MV-4-11 (cell line): ENCODE measurements around the gene HAP1.
A peak's percentile ranks its signal among the peaks of the same experiment; 100 is the strongest.

Source experiments
- DNase-seq: peaks from one replicate; lab custom pipeline; 2025; lab: John Stamatoyannopoulos, UW

HAP1 gene

DNA sequence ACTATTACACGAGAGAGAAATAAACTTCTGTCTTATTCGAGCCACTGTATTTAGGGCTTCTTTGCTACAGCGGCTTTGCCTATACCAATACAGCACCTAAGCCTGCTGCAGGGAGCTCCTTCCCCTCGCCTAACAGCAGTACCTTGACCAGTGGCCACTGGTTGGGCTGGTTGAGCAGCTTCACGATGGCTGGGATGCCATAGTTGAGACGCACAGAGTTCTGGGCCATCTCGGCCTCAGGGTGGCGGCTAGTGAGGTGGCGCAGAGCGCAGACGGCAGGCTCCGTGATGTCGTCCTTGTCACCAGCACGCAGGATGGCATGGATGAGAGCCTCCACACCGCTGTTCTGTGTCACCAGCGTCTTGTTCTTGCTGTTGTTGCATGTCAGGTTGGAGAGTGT is 28.4 kb upstream of the HAP1 start:
- no peak for DNase-seq

DNA sequence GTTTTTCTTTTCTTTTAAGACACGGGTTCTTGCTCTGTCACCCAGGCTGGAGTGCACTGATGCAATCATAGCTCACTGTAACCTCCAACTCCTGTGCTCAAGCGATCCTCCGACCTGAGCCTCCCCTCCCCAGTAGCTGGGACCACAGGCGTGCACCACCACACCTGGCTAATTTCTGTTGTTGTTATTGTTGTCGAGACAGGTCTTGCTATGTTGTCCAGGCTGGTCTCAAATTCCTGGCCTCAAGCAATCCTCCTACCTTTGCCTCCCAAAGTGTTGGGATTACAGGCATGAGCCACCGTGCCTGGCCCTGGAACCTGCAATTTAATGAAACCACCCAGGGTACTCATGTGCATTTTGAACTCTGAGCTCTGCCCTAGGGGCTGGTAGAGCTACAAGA is 27.9 kb upstream of the HAP1 start:
- DNase-seq = no peak

DNA sequence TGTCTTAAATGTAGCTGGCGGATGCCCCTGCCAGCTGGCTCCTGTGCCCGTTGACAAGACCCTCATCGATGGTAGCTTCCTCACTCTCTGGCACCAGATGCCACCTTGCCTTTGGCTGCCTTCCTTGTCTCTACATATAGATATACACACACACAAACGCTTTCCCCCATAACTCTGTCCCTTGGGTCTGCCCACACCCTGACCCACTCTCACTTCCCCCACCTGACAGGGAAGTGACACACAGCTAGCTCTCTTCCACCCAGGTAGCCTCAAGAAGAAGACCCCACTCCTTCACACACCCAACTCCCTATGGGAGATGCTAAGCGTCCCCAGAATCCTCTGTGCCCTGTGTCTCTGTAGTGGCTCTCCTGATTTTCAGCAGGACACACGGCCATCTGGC is 26.4 kb upstream of the HAP1 start:
- no peak for DNase-seq

DNA sequence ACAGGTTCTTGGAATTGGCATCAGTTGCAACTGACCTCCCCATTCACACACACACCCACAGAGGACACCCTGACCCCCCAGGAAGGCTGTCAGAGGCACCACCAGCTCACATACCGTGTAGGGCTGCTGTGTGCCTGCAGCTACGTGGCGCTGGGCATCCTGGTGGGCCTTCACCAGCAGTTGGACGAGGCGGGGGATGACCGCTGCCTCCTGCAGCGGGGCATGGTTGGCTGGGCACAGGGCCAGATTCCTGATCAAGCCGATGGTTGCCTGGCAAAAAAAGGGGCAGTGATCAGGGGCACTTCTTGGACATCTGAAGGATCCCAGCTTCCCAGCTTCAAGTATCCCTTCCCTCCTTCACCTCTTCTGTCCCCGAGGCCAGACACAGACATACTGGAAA is 24.2 kb upstream of the HAP1 start:
- no peak for DNase-seq

DNA sequence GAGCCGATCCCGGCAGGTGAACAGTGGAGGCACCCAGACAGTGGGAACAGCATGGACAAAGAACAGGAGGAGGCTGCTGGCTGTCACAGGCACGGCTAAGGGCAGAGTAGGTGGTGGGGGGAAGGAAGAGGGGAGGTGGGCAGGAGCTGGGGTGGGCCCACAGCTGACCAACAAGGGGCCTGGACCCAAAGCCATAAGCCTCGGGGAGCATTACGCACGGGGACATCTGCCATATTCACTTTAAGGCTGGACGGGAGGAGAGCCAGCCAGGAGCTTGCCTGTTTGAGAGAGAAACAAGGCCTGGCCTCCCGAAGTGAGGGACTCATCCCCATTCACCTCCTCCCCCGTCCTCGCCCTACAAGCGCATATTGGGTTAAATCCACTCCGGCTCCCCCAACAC is 19.6 kb upstream of the HAP1 start:
- DNase-seq = no peak

DNA sequence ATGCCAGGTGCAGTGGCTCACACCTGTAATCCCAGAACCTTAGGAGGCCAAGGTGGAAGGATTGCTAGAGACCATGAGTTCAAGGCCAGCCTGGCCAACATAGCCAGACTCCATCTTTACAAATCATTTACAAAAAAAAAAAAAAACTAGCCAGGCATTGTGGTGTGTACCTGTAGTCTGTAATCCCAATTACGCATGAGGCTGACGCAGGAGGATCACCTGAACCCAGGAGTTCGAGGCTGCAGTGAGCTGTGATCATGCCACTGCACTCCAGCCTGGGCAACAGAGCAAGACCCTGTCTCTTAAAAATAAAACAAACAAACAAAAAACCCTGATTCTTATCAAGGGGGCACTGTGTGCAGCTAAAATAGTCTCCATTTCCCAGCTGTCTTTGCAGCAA is 16.8 kb upstream of the HAP1 start:
- no peak for DNase-seq

DNA sequence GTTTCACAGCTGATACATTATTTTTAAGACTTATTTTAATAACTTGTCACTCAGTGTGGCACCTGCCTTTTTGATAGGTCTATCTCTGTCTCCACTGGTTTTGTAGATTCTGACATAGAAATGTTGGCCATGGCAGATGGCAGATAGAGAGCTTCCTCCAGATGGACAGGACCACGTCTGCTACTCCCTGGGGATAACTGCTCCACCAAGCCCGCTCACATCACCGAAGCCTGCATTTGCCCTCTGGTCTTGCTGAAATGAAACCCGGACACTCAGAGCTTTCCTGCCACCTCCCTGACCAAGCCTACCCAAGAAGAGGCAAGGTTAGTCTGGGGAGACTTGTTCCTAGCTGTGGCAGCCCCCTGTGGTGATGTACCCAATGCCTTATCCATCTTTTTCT is 16.4 kb upstream of the HAP1 start:
- DNase-seq = no peak

DNA sequence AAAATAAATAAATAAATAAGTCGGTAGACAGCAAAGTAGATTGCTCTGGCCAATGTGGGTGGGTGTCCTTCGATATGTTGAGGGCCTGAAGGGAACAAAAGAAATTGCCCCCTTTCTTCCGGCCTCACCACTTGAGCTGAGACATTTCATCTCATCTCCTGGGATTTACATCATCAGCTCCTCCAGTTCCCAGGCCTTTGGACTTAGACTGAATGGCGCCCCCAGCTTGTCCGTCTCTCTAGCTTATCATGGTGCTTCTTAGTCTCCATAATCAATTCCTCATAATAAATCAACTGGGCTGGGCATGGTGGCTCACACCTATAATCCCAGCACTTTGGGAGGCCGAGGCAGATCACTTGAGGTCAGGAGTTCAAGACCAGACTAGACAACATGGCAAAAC is 13.8 kb upstream of the HAP1 start:
- DNase-seq = no peak

DNA sequence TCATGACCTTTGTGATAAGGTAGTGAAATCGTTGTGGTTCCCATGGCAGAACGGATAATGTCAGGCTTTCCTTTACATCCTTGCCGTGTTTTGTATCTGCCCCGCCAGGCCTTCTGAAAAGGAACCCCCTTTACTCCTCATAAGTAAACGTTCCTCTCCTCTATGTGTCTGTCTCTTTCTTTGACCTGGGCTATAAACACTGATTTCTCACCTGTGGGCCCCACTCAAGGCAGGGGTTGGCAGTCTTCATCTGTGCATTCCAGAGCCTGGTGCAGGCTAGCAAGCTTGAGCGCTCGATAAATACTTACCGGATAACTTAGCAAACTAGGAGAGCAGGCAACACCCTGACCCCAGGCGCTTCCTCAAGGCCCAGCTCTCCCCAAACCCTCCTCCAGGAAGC is 7.3 kb upstream of the HAP1 start:
- no peak for DNase-seq

DNA sequence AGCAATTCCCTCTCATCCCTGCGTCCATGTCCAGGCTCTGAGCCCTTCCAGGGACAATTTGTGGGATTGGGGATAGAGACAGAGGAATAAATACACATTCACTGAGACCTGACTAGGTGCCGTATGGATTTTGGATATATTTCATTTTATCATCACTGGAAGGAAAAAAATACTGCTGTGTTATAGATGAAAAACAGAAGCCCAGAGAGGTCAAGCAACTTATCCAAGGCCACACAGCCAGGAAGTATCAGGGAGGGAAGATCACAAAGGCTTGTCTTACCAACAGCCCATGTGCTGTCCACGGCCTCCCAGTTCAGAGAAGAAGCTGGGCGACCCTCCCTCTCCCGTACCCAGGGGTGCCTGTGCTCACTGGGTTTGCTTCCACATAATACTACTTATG is 6.1 kb upstream of the HAP1 start:
- no peak for DNase-seq

DNA sequence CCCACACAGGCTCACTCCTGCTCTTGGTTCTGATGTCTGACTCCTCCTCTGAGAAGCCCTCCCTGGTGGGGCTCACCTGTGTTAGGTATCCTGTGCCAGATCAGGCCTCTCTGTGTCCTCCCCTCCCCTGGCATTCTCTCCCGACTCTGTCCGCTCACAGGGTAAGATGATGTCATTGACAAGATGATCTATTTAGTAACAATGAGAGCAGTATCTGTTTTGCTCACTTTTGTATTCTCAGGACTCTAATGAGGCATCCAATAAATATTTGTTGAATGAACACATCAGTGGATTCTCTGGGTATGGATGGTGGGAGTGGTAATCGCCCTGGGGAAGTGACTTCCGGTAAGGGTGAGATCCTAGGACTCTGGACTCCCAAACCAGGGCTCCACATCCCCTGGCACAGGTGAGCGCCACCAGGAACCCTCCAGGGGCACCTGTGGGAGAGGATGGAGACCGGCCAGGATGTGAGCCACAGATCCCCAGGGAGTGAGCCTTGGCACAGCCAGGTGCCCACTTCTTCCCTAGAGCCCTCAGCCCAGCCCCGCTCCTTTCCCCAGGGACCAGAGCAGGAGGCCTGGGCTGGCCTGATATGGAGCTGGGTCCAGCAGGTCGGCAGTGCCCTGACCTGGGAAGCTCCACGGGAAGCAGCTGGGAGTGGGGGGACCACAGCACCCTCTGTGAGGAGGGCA is 5.4 kb upstream of the HAP1 start:
- DNase-seq = no peak

DNA sequence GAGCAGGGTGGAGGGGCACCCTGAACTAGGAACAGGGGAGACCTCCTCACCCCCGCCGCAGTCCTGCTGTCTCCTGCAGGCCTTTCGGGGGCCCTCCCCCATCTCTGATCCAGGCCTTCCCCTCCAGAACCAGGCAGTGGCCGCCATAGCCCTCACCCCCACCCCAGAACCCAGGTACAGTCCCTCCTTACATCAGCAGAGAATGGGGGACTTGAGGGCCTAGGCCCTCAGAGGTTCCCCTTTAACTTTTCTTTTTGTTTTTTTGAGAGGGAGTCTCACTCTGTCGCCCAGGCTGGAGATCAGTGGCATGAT is 4.3 kb upstream of the HAP1 start:
- DNase-seq = no peak

DNA sequence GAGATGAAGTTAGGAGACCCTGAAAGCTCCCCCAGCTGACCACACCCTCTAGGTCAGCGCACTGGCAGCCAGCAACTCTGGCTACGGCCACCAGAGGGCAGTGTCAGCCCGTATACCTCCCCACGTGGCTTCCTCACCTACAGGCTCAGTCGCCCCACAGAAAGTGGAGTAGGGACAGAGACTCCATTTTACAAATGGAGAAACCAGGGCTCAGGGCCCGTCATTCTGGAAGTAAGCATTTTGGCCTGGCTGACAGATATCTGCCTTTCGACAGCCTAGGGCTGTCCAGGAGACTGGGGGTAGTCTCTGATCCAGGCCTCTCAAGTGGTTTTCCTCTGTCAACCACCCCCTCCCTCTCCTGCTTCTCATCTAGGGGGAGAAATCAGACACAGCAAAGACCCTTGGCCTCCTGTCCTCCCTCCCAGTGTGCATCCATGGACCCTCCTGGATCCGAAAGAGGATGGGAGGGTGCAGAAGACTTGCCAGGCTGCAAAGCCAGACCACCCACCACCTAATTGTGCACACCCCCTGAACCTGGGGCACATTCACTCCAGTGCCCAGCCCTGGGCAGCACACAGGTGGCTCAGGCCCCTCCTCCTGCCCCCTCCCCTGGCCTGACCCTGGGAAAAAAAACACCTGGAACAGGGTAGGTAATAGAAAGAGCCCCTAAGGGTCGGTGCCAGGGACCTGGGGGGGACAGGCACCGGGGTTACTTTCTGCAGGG is 3.8 kb upstream of the HAP1 start:
- peak; percentile 62 for DNase-seq

DNA sequence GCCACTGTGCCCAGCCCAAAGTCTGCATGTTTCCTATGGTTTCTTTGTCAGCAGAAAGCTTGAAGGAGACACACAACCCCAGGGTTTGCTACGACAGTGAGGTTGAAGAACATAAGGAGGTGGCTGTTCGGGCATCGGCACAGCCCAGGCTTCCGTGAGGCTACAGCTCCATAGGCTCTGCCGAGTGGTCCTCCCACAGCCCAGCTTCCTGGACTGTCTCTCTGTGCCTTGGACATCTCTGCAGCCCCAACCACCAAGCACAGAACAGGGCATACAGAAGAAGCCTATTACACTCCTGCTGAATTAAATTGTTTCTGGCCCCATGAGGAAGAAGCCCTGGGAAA is 3.2 kb upstream of the HAP1 start:
- DNase-seq = no peak

DNA sequence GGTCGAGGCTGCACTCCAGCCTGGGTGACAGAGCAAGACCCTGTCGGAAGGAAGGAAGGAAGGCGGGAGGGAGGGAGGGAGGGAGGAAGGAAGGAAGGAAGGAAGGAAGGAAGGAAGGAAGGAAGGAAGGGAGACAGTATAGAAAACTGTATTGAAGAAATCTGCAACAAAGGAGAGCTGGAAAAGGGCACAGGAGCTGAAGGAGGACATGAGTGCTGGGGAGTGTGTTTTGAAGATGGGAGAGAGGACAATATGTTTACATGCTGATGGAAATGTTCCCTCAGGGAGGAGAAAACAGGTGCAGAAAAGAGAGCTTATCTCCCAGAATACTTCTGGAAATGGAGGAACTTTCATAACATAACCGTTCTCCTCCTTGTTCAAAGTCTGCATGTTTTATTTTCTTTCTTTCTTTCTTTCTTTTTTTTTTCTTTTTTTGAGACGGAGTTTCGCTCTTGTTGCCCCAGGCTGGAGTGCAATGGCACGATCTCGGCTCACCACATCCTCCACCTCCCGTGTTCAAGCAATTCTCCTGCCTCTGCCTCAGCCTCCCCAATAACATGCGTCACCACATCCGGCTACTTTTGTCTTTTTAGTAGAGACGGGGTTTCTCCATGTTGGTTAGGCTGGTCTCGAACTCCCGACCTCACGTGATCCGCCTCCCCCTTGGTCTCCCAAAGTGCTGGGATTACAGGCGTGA is 2.7 kb upstream of the HAP1 start:
- DNase-seq = no peak

DNA sequence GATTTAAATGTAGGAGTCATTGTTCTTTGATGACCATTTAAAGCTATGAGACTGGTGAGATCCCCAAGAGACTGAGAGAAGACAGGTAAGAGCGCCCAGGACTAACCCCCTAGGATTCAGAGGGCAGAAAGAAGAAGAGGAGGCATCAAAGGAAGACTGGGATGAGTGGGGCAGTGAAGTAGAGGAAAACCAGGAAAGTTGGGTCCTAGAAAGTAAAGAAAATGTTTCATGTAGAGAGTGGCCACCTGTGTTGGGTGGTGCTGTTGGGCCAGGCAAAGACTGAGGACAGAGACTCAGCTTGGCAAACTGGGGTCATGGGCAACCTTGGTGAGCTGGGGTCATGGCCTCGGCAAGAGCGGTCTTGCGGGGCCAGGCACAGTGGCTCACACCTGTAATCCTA is 1.3 kb upstream of the HAP1 start:
- no peak for DNase-seq

DNA sequence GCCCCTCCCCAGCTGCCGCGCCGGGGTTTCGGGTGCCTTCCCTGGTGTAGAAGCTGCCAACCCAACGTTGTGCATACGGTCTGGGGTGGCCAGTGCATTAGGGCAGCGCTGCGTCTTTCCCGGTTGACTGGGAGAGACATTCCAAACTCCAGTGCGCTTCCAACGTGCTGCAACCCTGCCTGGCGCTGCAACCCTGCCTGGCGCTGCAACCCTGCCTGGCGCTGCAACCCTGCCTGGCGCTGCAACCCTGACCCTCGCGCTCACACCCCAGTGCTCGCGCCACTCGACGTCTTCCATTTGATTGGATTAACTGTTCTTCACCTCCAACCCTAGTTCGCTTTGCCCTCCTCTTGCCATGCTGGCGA is 488 bp upstream of the HAP1 start:
- DNase-seq = no peak

DNA sequence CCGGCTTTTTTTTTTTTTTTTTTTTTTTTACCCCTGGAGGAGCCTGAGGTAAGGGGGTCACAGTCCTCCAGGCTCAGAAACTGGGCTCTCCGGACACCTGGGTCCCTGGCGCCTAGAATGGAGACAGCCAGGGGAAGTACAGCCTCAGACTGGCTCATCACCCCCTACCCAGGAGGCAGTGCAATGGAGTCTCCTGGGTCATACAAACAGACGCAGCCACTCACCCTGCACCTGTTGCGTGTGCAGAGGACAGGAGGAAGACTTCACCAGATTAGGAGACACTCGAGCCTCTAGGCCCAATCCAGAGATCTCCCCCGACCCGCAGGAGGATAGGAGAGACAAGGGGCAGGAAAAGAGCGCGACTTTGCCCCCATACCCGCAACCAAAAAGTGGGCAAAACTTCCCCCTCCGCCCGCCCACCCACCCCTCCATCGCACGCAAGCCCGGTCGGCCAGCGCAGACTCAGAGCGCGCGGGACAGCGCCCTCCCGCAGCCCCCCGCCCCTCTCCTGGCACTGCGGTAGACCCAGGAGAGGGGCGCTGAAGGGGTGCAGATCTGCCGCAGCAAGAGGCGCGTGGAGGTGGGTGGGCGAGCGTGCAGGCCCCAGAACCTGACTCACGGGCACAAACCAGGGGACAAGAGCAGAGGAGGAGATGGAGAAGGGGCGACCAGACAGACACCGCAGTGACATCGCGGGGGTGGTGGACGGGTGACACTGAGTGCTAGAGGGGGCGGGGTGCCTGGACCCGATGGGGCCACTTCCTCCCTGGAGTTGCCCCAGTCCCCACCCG is 900 bp downstream of the HAP1 start:
- DNase-seq = no peak

DNA sequence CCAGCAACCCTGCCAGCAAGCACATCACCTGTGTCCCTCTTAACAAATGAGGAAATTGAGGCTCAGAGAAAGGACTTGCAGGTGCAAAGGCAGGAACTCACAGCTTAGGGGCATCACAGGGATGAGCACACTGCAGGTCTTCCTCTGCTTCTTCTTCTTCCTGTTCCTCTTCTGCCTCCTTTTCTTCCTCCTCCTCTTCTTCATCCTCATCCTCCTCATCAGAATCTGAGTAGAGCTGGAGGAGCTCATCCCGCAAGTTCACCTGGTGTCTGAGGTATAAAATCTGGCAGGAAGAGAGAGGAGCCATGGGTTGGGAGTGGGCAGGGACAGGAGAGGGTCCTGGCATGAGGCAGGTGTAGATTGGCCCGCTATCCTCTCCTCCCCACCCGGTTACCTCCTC is 2.6 kb downstream of the HAP1 start:
- DNase-seq = no peak

DNA sequence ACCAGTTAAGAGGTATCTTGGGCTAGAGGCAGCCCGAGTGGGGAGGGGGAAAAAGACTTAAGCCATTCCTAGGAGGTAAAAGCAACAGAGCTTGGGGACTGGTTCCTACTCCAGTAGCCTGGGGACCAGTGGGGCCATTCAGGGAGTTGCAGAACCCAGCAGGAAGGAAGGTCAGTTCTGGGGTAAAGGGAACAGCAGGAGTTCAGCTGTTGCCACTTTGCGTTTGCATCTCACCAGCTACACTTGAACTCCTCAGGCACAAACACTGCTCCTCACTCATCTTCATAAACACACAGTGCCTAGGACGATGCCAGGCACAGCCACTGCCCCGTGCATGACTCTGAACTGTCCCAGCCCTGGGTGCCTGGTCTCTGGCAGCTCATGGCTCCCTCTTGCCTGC is 4.0 kb downstream of the HAP1 start:
- DNase-seq = no peak

DNA sequence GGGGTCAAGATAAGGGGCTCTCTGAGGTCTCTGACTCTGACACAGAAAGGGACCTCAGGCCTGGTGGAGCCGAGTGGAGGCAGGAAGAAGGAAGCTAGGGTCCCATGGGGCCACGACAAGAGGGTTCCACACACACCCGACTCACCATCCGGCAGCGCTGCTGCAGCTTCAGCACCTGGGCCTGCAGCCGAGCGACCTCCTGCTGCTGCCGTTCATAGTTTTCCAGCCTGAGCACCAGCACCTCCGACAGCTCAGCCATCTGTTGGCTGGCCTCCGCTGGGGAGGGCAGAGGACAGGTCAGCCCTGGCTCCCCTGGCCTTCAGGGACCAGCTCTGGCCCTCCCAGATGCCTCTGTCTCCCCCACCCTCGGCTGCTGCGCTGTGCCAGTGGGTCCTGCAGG is 6.4 kb downstream of the HAP1 start:
- DNase-seq = no peak

DNA sequence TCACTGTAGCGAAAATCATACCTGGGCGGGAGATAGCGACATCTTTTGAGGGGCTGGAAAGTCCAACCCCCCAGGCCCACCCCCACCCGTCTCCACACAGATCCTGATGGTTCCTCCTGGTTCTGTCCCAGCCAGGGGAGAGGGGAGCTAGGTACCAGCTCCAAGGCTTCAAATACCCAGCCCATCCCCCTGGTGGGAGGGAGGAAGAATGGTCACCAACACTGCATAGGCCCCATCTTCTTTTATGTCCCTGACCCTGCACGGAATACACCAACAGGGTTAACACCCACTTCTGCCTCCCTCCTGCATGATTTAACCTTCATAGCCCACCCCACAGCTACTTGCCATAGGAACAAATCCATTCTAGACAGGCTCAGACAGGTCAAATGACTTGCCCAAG is 9.3 kb downstream of the HAP1 start:
- no peak for DNase-seq

DNA sequence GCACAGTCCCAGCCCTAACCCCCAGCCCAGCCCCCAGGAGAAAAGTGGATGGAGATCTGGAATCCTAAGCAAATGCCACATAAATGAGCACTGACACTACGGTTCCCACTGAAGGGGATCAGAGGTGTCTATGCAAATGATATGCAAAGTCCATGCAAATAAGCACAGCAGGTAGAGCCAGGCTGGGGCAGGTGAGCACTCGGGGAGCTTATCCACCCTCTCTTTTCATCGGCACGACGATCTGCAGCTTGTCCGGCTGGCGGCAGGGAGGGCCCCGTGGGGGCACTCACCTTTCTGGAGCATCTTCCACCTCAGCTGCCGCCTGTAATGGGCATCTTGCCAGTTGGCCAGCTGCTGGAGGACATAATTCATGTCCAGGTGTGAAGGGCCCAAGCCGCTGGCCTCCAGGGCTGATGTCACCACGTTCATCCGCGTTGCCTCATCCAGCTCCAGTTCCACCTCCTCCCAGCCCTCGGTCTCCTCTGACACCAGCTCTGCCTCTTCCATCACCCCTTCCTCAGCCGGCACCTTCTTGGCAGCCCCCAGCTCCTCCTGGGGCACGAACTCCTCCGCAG is 9.9 kb downstream of the HAP1 start:
- DNase-seq = no peak
